IMR-90 (cell line): ENCODE results near the gene CLDN11. TPM values are rescaled to one million over a fixed set of nuclear protein-coding genes. Genes with fewer than 3 reads are reported as not detected.

ENCODE experiments used
- ATAC-seq: fragments of 200-7000 bp; cut with Tn5 transposase; 2 replicates; pipeline ENCODE4 v1.9.1; 2020; ENCODE audit warnings: low read depth, mild to moderate bottlenecking, moderate library complexity
- BruUV-seq: library from RNA; stranded (reverse); fragments of 400-500 nt; replicated peaks from 2 replicates; lab custom pipeline; 2021; lab: Mats Ljungman, UMichigan
- CTCF ChIA-PET: fragments of 300-600 bp; formaldehyde crosslinking; extraction: SDS; loops from one replicate; lab custom pipeline; 2021; ENCODE audit warnings: antibody characterized with exemption; lab: Yijun Ruan, JAX
- POLR2A ChIA-PET: fragments of 300-600 bp; sonication (Branson Sonifier 250); formaldehyde crosslinking; loops from one replicate; lab custom pipeline; 2022; ENCODE audit warnings: antibody characterized with exemption; ENCODE audit not compliant: unreplicated experiment; lab: Charles Lee
- DNase-seq: peaks from one replicate; pipeline ENCODE4 v3.0.0; 2013
- H2AFZ ChIP-seq: replicated peaks from 2 replicates; pipeline ENCODE3; 2013; ENCODE audit warnings: low read length, mild to moderate bottlenecking; ENCODE audit not compliant: poor library complexity
- H2AK5ac ChIP-seq: 2 replicates; pipeline ENCODE4 v1.6.1; 2013; ENCODE audit warnings: low read depth, low read length, inconsistent platforms
- H2AK9ac ChIP-seq: replicated peaks from 2 replicates; pipeline ENCODE3; 2013; ENCODE audit warnings: mild to moderate bottlenecking, low read depth, low read length, moderate library complexity; ENCODE audit not compliant: poor library complexity
- H2BK120ac ChIP-seq: 2 replicates; pipeline ENCODE4 v1.6.1; 2013; ENCODE audit warnings: low read depth, low read length, inconsistent platforms
- H2BK15ac ChIP-seq: 3 replicates; pipeline ENCODE4 v1.6.1; 2013; ENCODE audit warnings: low read depth, low read length, inconsistent platforms
- H2BK20ac ChIP-seq: 2 replicates; pipeline ENCODE4 v1.6.1; 2013; ENCODE audit warnings: low read depth, mild to moderate bottlenecking, inconsistent platforms, low read length, moderate library complexity
- H2BK5ac ChIP-seq: 2 replicates; pipeline ENCODE4 v1.6.1; 2013; ENCODE audit warnings: mild to moderate bottlenecking, low read depth, low read length, inconsistent platforms; ENCODE audit not compliant: poor library complexity, severe bottlenecking
- H3K14ac ChIP-seq: replicated peaks from 2 replicates; pipeline ENCODE4 v1.6.1; 2013; ENCODE audit warnings: low read depth, low read length, inconsistent platforms
- H3K18ac ChIP-seq: 2 replicates; pipeline ENCODE4 v1.6.1; 2013; ENCODE audit warnings: low read depth, low read length, control low read depth
- H3K23ac ChIP-seq: 2 replicates; pipeline ENCODE4 v1.6.1; 2013; ENCODE audit warnings: low read depth, low read length, inconsistent platforms
- H3K27ac ChIP-seq: 2 replicates; pipeline ENCODE4 v1.5.1; 2013; ENCODE audit warnings: mild to moderate bottlenecking, control low read depth, low read length; ENCODE audit not compliant: insufficient read depth
- H3K27me3 ChIP-seq: 2 replicates; pipeline ENCODE4 v1.6.1; 2013; ENCODE audit warnings: low read length; ENCODE audit not compliant: control insufficient read depth, insufficient read depth
- H3K36me3 ChIP-seq: 2 replicates; pipeline ENCODE4 v1.6.1; 2013; ENCODE audit warnings: low read length, mixed read lengths; ENCODE audit not compliant: control insufficient read depth, insufficient read depth
- H3K4ac ChIP-seq: 2 replicates; pipeline ENCODE4 v1.6.1; 2013; ENCODE audit warnings: low read depth, low read length, inconsistent platforms
- H3K4me1 ChIP-seq: 2 replicates; pipeline ENCODE4 v1.6.1; 2013; ENCODE audit warnings: low read length, mixed read lengths; ENCODE audit not compliant: control insufficient read depth, insufficient read depth
- H3K4me2 ChIP-seq: 2 replicates; pipeline ENCODE4 v1.6.1; 2013; ENCODE audit warnings: low read depth, mild to moderate bottlenecking, control low read depth, low read length, moderate library complexity
- H3K4me3 ChIP-seq: 2 replicates; pipeline ENCODE4 v1.5.1; 2013; ENCODE audit warnings: low read depth, mild to moderate bottlenecking, control low read depth, low read length, moderate library complexity; ENCODE audit not compliant: insufficient read depth
- H3K56ac ChIP-seq: 2 replicates; pipeline ENCODE4 v1.6.1; 2013; ENCODE audit warnings: low read length, inconsistent platforms; ENCODE audit not compliant: insufficient read depth; ENCODE audit errors: extremely low read depth
- H3K79me1 ChIP-seq, 2 experiments: 2 replicates each; pipeline ENCODE4 v1.6.1; 2013; ENCODE audit warnings: low read length in 2 of 2, inconsistent platforms in 1 of 2, low read depth in 1 of 2
- H3K9ac ChIP-seq: 2 replicates; pipeline ENCODE4 v1.6.1; 2013; ENCODE audit warnings: low read depth, low read length, control low read depth
- H3K9me1 ChIP-seq: 2 replicates; pipeline ENCODE4 v1.6.1; 2013; ENCODE audit warnings: low read length, inconsistent platforms; ENCODE audit not compliant: insufficient read depth
- H3K9me3 ChIP-seq: 2 replicates; pipeline ENCODE4 v1.6.1; 2013; ENCODE audit warnings: low read length; ENCODE audit not compliant: control insufficient read depth, insufficient read depth
- H4K20me1 ChIP-seq: 2 replicates; pipeline ENCODE4 v1.6.1; 2013; ENCODE audit warnings: low read length, inconsistent platforms; ENCODE audit not compliant: insufficient read depth
- H4K5ac ChIP-seq: 2 replicates; pipeline ENCODE4 v1.6.1; 2013; ENCODE audit warnings: mild to moderate bottlenecking, low read depth, low read length, control low read depth
- H4K8ac ChIP-seq, 2 experiments: 2 replicates each; pipeline ENCODE4 v1.6.1; 2013; ENCODE audit warnings: low read depth in 2 of 2, low read length in 2 of 2, control low read depth in 1 of 2, inconsistent platforms in 1 of 2
- H4K91ac ChIP-seq: 2 replicates; pipeline ENCODE4 v1.6.1; 2013; ENCODE audit warnings: low read depth, low read length, inconsistent platforms; ENCODE audit not compliant: insufficient read depth
- FOS ChIP-seq: fragments of 150-350 bp; IDR thresholded peaks from 2 replicates; pipeline ENCODE4 v1.6.1; 2016; ENCODE audit warnings: low read depth, low read length
- MAZ ChIP-seq: IDR thresholded peaks from 2 replicates; pipeline ENCODE4 v1.6.1; 2012; ENCODE audit warnings: low read depth, mild to moderate bottlenecking, low read length, improper control_type of control experiment, moderate library complexity, borderline replicate concordance
- MXI1 ChIP-seq: IDR thresholded peaks from 2 replicates; pipeline ENCODE4 v1.6.1; 2012; ENCODE audit warnings: low read depth, mild to moderate bottlenecking, low read length, moderate library complexity, borderline replicate concordance
- RCOR1 ChIP-seq: IDR thresholded peaks from 2 replicates; pipeline ENCODE4 v1.6.1; 2012; ENCODE audit warnings: mild to moderate bottlenecking, low read length, improper control_type of control experiment; ENCODE audit not compliant: insufficient replicate concordance
- WGBS, 2 experiments: methylation state at CpG; one replicate each; pipeline versions ENCODE4 v1.1.5 to v1.1.7; 2013; ENCODE audit warnings: missing lambda C conversion rate in 2 of 2; ENCODE audit not compliant: insufficient read length in 1 of 2; ENCODE audit errors: extremely low coverage in 2 of 2; 5-methylcytosine and 5-hydroxymethylcytosine counted together
- dilution Hi-C: fragments of 300-500 bp; cut with HindIII; formaldehyde crosslinking; loops from one replicate; pipeline ENCODE4 v1.14.3; 2018; ENCODE audit warnings: low sequenced_read_pairs; ENCODE audit not compliant: unreplicated experiment
- in situ Hi-C: fragments of 300-500 bp; cut with MboI; formaldehyde crosslinking; loops from 3 replicates; pipeline ENCODE4 v1.14.3; 2019; ENCODE audit warnings: low sequenced_read_pairs, inconsistent platforms, mixed read lengths
- intact Hi-C: fragments of 100-400 bp; cut with micrococcal nuclease; formaldehyde crosslinking; loops from 2 replicates; pipeline ENCODE4 v1.10.0; 2022
- polyA plus RNA-seq, 3 experiments: library from polyadenylated mRNA; depleted of rRNA; stranded (reverse); fragments of >200 nt; gene quantifications; 2 replicates each; pipeline ENCODE4 v1.2.3, GENCODE V29; 2012; ENCODE audit warnings: low replicate concordance in 1 of 3
- total RNA-seq: library from RNA; depleted of rRNA; stranded (reverse); fragments of >200 nt; gene quantifications from 2 replicates; pipeline ENCODE4 v1.2.3, GENCODE V29; 2012
- TF ChIP-seq, protein P1 (sequence below): fragments of 150-350 bp; IDR thresholded peaks from 2 replicates; pipeline ENCODE4 v1.6.1; 2016; ENCODE audit warnings: low read depth, mild to moderate bottlenecking, low read length, moderate library complexity, borderline replicate concordance
- TF ChIP-seq, protein P2 (sequence below): conservative IDR thresholded peaks from 2 replicates; pipeline ENCODE4 v1.5.1; 2012; ENCODE audit warnings: mild to moderate bottlenecking, low read depth, low read length, improper control_type of control experiment

CLDN11 gene
- total and polyA plus RNA-seq, 2 of the 4 experiments (the other 2 are of a cell fraction), result 245 to 318 TPM

DNA sequence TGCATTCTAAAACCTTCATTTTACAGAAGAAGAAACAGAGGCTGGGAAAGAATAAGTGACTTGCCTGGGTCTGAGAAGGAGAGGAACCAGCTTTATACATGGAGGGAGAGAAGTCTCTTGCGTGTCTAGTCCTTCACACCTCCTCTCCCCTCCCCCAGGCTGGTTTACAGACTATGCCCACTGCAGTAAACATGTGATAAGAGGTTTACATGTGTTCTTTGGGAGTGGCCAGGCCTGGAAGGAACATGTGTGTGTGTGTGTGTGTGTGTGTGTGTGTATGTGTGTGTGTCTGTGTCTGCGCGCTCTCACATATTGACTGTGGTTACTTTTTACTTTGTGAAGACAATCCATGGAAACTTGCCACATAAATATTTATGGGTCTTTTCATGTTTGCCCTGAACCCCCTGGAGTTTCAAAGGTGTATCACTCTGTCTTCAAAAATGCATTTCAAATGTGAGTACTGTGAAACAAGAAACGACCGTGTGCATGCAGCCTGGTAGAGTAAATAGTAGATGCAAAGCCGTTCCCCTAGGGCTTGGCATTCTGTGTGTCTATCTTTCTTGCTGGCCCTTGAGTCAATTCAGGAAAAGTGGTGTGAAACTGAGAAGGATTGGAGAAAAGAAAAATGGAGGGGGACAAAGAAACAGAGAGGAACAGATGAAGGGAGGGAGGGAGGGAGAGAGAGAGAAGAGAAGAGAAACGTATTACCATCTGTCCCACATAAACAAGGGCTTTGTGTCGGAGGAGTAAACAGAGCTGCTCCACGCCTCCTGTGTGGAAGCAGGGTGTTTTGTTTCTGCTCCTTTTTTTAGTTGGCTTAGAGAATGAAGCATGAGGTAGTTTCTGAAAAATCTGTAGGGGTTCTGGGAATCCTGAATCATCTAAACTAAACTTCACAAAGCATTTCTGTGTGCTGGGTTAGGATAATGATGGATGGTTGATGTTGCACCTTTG lies 51.7 kb downstream of the CLDN11 start:
- TF ChIP-seq RCOR1 (no peak), FOS (no peak), MAZ (no peak), MXI1 (no peak; the same call in 1 of the 2 replicates)
- TF ChIP-seq, protein P1, sequence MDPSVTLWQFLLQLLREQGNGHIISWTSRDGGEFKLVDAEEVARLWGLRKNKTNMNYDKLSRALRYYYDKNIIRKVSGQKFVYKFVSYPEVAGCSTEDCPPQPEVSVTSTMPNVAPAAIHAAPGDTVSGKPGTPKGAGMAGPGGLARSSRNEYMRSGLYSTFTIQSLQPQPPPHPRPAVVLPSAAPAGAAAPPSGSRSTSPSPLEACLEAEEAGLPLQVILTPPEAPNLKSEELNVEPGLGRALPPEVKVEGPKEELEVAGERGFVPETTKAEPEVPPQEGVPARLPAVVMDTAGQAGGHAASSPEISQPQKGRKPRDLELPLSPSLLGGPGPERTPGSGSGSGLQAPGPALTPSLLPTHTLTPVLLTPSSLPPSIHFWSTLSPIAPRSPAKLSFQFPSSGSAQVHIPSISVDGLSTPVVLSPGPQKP, result no peak
- TF ChIP-seq, protein P2, sequence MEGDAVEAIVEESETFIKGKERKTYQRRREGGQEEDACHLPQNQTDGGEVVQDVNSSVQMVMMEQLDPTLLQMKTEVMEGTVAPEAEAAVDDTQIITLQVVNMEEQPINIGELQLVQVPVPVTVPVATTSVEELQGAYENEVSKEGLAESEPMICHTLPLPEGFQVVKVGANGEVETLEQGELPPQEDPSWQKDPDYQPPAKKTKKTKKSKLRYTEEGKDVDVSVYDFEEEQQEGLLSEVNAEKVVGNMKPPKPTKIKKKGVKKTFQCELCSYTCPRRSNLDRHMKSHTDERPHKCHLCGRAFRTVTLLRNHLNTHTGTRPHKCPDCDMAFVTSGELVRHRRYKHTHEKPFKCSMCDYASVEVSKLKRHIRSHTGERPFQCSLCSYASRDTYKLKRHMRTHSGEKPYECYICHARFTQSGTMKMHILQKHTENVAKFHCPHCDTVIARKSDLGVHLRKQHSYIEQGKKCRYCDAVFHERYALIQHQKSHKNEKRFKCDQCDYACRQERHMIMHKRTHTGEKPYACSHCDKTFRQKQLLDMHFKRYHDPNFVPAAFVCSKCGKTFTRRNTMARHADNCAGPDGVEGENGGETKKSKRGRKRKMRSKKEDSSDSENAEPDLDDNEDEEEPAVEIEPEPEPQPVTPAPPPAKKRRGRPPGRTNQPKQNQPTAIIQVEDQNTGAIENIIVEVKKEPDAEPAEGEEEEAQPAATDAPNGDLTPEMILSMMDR, result no peak
- Histone ChIP-seq H4K91ac (peak overlapping the region; percentile 80), H3K56ac (peak overlapping the region; percentile 49; the same call in 1 of the 2 replicates), H2BK20ac (peak overlapping the region; percentile 75), H3K9ac (peak overlapping the region; percentile 57; the same call in 1 of the 2 replicates), H2AFZ (no peak overlapping the region), H3K27ac (peak overlapping the region; percentile 93; the same call in 1 of the 2 replicates), H3K18ac (peak overlapping the region; percentile 90), H3K9me3 (no peaks in the 10 kb centered on the region), H4K20me1 (peaks cover 4% of the 10 kb centered on the region; the same call in 1 of the 2 replicates), H4K8ac (peak overlapping the region; percentile 19 to 64; a peak in 3 of 4 replicates), H3K23ac (peak overlapping the region; percentile 28; the same call in 1 of the 2 replicates), H3K79me1 (peaks cover 0 to 2% of the 10 kb centered on the region in 2 experiments; a peak in 1 of 4 replicates), H3K4me2 (peak overlapping the region; percentile 77), H2BK5ac (peak overlapping the region; percentile 77), H2AK9ac (peak overlapping the region; percentile 79), H4K5ac (peak overlapping the region; percentile 96), H2AK5ac (peak overlapping the region; percentile 52; the same call in 1 of the 2 replicates), H3K27me3 (no peaks in the 10 kb centered on the region), H3K14ac (peak overlapping the region; percentile 61), H3K4me1 (peaks cover 35% of the 10 kb centered on the region), H3K9me1 (peaks cover 13% of the 10 kb centered on the region), H3K36me3 (no peaks in the 10 kb centered on the region), H2BK15ac (peak overlapping the region; percentile 62; the same call in 2 of the 3 replicates), H3K4ac (peak overlapping the region; percentile 78), H3K4me3 (no peak overlapping the region), H2BK120ac (peak overlapping the region; percentile 86)
- dilution Hi-C loops (no loop called here), intact Hi-C loops (loop anchor here (1.0 kb wide), 1 partner anchor 219 kb away; no protein-coding TSS in a partner anchor), in situ Hi-C loops (no loop called here)
- 50% methylated on average over 2 of the region's 9 CpGs; no CpG with 5 or more reads in 1 of the 2 experiments for WGBS, 2 experiments
- peak; percentile 88 for DNase-seq
- peak; percentile 71 for ATAC-seq
- ChIA-PET POLR2A (no interaction called here), CTCF (interaction anchor here (0.7 kb wide), 2 partner anchors 18 to 903 kb away, joined by 3 to 4 read pairs; no protein-coding TSS in a partner anchor)
- no TSS peak for BruUV-seq
